Measurements from ENCODE around the gene EXOC6B. TPM values are rescaled to one million over a fixed set of nuclear protein-coding genes. Genes with fewer than 3 reads are reported as not detected.

The EXOC6B gene
- total and polyA plus RNA-seq, 2 of the 8 experiments (the other 6 are each of a cell fraction or from before 2014, with no cell fraction given): 13.5 to 33.0 TPM

DNA sequence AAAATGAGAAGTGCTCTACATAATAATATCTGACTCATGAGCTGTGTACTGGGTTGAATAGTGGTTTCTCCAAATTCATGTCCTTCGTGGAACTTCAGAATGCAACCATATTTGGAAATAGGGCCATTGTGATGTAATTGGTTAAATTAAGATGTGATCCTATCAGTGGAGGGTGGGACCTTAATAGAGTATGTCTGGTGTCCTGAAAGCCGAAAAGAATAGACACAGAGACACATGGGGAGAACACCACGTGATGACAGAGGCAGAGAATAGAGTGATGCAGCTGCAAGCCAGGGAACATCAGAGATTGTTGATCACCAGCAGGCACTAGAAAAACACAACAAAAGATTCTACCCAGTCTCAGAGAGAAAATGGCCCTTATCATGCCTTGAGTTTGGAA, 310.1 kb downstream of the EXOC6B start (continued):
- TF ChIP-seq, protein P1, sequence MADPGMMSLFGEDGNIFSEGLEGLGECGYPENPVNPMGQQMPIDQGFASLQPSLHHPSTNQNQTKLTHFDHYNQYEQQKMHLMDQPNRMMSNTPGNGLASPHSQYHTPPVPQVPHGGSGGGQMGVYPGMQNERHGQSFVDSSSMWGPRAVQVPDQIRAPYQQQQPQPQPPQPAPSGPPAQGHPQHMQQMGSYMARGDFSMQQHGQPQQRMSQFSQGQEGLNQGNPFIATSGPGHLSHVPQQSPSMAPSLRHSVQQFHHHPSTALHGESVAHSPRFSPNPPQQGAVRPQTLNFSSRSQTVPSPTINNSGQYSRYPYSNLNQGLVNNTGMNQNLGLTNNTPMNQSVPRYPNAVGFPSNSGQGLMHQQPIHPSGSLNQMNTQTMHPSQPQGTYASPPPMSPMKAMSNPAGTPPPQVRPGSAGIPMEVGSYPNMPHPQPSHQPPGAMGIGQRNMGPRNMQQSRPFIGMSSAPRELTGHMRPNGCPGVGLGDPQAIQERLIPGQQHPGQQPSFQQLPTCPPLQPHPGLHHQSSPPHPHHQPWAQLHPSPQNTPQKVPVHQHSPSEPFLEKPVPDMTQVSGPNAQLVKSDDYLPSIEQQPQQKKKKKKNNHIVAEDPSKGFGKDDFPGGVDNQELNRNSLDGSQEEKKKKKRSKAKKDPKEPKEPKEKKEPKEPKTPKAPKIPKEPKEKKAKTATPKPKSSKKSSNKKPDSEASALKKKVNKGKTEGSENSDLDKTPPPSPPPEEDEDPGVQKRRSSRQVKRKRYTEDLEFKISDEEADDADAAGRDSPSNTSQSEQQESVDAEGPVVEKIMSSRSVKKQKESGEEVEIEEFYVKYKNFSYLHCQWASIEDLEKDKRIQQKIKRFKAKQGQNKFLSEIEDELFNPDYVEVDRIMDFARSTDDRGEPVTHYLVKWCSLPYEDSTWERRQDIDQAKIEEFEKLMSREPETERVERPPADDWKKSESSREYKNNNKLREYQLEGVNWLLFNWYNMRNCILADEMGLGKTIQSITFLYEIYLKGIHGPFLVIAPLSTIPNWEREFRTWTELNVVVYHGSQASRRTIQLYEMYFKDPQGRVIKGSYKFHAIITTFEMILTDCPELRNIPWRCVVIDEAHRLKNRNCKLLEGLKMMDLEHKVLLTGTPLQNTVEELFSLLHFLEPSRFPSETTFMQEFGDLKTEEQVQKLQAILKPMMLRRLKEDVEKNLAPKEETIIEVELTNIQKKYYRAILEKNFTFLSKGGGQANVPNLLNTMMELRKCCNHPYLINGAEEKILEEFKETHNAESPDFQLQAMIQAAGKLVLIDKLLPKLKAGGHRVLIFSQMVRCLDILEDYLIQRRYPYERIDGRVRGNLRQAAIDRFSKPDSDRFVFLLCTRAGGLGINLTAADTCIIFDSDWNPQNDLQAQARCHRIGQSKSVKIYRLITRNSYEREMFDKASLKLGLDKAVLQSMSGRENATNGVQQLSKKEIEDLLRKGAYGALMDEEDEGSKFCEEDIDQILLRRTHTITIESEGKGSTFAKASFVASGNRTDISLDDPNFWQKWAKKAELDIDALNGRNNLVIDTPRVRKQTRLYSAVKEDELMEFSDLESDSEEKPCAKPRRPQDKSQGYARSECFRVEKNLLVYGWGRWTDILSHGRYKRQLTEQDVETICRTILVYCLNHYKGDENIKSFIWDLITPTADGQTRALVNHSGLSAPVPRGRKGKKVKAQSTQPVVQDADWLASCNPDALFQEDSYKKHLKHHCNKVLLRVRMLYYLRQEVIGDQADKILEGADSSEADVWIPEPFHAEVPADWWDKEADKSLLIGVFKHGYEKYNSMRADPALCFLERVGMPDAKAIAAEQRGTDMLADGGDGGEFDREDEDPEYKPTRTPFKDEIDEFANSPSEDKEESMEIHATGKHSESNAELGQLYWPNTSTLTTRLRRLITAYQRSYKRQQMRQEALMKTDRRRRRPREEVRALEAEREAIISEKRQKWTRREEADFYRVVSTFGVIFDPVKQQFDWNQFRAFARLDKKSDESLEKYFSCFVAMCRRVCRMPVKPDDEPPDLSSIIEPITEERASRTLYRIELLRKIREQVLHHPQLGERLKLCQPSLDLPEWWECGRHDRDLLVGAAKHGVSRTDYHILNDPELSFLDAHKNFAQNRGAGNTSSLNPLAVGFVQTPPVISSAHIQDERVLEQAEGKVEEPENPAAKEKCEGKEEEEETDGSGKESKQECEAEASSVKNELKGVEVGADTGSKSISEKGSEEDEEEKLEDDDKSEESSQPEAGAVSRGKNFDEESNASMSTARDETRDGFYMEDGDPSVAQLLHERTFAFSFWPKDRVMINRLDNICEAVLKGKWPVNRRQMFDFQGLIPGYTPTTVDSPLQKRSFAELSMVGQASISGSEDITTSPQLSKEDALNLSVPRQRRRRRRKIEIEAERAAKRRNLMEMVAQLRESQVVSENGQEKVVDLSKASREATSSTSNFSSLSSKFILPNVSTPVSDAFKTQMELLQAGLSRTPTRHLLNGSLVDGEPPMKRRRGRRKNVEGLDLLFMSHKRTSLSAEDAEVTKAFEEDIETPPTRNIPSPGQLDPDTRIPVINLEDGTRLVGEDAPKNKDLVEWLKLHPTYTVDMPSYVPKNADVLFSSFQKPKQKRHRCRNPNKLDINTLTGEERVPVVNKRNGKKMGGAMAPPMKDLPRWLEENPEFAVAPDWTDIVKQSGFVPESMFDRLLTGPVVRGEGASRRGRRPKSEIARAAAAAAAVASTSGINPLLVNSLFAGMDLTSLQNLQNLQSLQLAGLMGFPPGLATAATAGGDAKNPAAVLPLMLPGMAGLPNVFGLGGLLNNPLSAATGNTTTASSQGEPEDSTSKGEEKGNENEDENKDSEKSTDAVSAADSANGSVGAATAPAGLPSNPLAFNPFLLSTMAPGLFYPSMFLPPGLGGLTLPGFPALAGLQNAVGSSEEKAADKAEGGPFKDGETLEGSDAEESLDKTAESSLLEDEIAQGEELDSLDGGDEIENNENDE (IDR thresholded peaks at IDR 0.05; ENCODE audit: insufficient replicate concordance, low read length): no peak
- TF ChIP-seq TCF12 (IDR thresholded peaks at IDR 0.05; ENCODE audit: low read depth, low read length): no peak
- TF ChIP-seq RXRA (IDR thresholded peaks at IDR 0.05; ENCODE audit: insufficient read depth, low read depth, low read length): no peak
- no peak for TF ChIP-seq CTBP2 (IDR thresholded peaks at IDR 0.05; ENCODE audit: borderline replicate concordance, insufficient read depth, insufficient read length, low read length)
- TF ChIP-seq JUN (IDR thresholded peaks at IDR 0.05; ENCODE audit: low read depth, low read length): no peak
- no peak for TF ChIP-seq TAF1 (IDR thresholded peaks at IDR 0.05; ENCODE audit: low read depth, low read length)
- TF ChIP-seq NANOG (IDR thresholded peaks at IDR 0.05; ENCODE audit: insufficient read depth, low read depth, low read length, poor library complexity, severe bottlenecking): no peak
- no peak for TF ChIP-seq KDM5A (IDR thresholded peaks at IDR 0.05; ENCODE audit: low read length)
- TF ChIP-seq RFX5 (IDR thresholded peaks at IDR 0.05; ENCODE audit: borderline replicate concordance, low read depth, low read length): no peak
- no peak for TF ChIP-seq SIX5 (IDR thresholded peaks at IDR 0.05; ENCODE audit: low read depth, low read length)
- TF ChIP-seq CEBPB (IDR thresholded peaks at IDR 0.05; ENCODE audit: low read depth, low read length): no peak
